ENCODE measurements around the gene FAM107B. TPM values are rescaled to one million over a fixed set of nuclear protein-coding genes. Genes with fewer than 3 reads are reported as not detected.

FAM107B gene
- total and polyA plus RNA-seq, 2 of the 4 experiments (the other 2 are of a cell fraction), result 26.4 to 27.1 TPM

DNA sequence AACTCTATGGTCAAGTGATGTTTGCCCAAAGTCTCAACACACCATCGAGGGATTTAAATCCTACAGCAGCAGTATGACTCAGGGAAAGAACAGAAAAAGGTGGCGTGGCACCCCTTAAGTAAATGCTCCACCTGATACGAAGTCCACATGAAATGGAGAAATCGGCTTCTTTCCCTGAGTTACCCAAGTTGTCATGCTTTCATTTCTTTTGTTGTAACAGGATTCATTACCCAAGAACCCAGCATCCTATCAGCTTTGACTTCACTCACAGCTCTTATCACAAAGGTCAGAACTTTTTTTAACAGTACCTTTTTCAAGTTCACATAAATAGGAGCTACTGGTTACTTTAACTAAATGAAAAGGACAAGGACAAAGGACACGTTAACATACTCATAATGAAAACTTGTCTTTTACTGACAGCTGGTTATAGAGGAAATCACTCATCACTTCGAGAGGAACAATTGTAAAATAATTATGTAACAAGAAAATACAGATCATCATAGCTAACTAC, 224.2 kb downstream of the FAM107B start:
- peaks cover 44 to 81% of the 10 kb centered on the region in 2 experiments for H3K79me1 ChIP-seq (ENCODE audit: low read depth in 1 of 2, low read length in 2 of 2)
- no peaks in the 10 kb centered on the region for H3K9me3 ChIP-seq (ENCODE audit: control insufficient read depth, insufficient read depth, low read length)
- H2BK5ac ChIP-seq (ENCODE audit: low read depth, low read length, poor library complexity, severe bottlenecking), result no peak overlapping the region
- peaks cover 13% of the 10 kb centered on the region for H3K36me3 ChIP-seq (ENCODE audit: control insufficient read depth, insufficient read depth, low read length)
- no peak overlapping the region for H3K27ac ChIP-seq (ENCODE audit: insufficient read depth, low read length)
- peaks cover 26% of the 10 kb centered on the region for H3K4me1 ChIP-seq (ENCODE audit: control insufficient read depth, insufficient read depth, low read length)
- 0 out of 2 replicates have a peak overlapping the region, but pooled peaks have one; percentile 5 for H2BK120ac ChIP-seq (ENCODE audit: low read depth, low read length)
- no peak overlapping the region for H3K9ac ChIP-seq (ENCODE audit: low read depth, low read length)
- H4K5ac ChIP-seq (ENCODE audit: low read depth, low read length), result no peak overlapping the region
- ChIA-PET CTCF (interaction anchor here (2.0 kb wide), 1 partner anchor 14 kb away, joined by 8 read pairs; no protein-coding TSS in a partner anchor), POLR2A (ENCODE audit: unreplicated experiment) (interaction anchor here (0.6 kb wide), 1 partner anchor 12 kb away, joined by 3 read pairs; no protein-coding TSS in a partner anchor)
- H2BK15ac ChIP-seq (ENCODE audit: low read depth, low read length), result no peak overlapping the region
- intact Hi-C loops (cut with micrococcal nuclease), result no loop called here
- no peak overlapping the region for H3K18ac ChIP-seq (ENCODE audit: low read depth, low read length)
- no TSS peak for BruUV-seq (replicated peaks)
- H3K4ac ChIP-seq (ENCODE audit: low read depth, low read length), result no peak overlapping the region
- H3K4me2 ChIP-seq (ENCODE audit: low read depth, low read length), result no peak overlapping the region
- H4K8ac ChIP-seq (ENCODE audit: low read depth in 2 of 2, low read length in 2 of 2), result no peak overlapping the region
- TF ChIP-seq, protein P1, sequence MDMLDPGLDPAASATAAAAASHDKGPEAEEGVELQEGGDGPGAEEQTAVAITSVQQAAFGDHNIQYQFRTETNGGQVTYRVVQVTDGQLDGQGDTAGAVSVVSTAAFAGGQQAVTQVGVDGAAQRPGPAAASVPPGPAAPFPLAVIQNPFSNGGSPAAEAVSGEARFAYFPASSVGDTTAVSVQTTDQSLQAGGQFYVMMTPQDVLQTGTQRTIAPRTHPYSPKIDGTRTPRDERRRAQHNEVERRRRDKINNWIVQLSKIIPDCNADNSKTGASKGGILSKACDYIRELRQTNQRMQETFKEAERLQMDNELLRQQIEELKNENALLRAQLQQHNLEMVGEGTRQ (IDR thresholded peaks at IDR 0.05; ENCODE audit: low read depth, low read length), result no peak
- TF ChIP-seq CTCF (conservative IDR thresholded peaks at IDR 0.05; ENCODE audit: low read depth, low read length) (no peak), NFE2L2 (IDR thresholded peaks at IDR 0.05; ENCODE audit: low read depth, low read length) (no peak), CHD1 (IDR thresholded peaks at IDR 0.05; ENCODE audit: low read depth, low read length) (no peak), RAD21 (IDR thresholded peaks at IDR 0.05; ENCODE audit: low read length) (no peak), RFX5 (IDR thresholded peaks at IDR 0.05; ENCODE audit: low read depth, low read length) (no peak), MXI1 (IDR thresholded peaks at IDR 0.05; ENCODE audit: borderline replicate concordance, low read depth, low read length) (no peak), MAFK (IDR thresholded peaks at IDR 0.05; ENCODE audit: low read depth, low read length) (no peak), CEBPB (IDR thresholded peaks at IDR 0.05; ENCODE audit: low read depth, low read length) (no peak), SMC3 (IDR thresholded peaks at IDR 0.05; ENCODE audit: low read depth, low read length) (no peak), BHLHE40 (IDR thresholded peaks at IDR 0.05; ENCODE audit: low read depth, low read length) (no peak), MAZ (IDR thresholded peaks at IDR 0.05; ENCODE audit: borderline replicate concordance, low read depth, low read length) (no peak), RCOR1 (IDR thresholded peaks at IDR 0.05; ENCODE audit: insufficient replicate concordance, low read length) (no peak), FOS (IDR thresholded peaks at IDR 0.05; ENCODE audit: low read depth, low read length) (no peak), POLR2A (IDR thresholded peaks at IDR 0.05; ENCODE audit: low read depth, low read length) (no peak)
- TF ChIP-seq, protein P2, sequence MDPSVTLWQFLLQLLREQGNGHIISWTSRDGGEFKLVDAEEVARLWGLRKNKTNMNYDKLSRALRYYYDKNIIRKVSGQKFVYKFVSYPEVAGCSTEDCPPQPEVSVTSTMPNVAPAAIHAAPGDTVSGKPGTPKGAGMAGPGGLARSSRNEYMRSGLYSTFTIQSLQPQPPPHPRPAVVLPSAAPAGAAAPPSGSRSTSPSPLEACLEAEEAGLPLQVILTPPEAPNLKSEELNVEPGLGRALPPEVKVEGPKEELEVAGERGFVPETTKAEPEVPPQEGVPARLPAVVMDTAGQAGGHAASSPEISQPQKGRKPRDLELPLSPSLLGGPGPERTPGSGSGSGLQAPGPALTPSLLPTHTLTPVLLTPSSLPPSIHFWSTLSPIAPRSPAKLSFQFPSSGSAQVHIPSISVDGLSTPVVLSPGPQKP (IDR thresholded peaks at IDR 0.05; ENCODE audit: borderline replicate concordance, low read depth, low read length), result no peak
- H3K23ac ChIP-seq (ENCODE audit: low read depth, low read length), result no peak overlapping the region; the same call in 1 of the 2 replicates
- in situ Hi-C loops (cut with MboI; ENCODE audit: low sequenced_read_pairs), result no loop called here
- H3K27me3 ChIP-seq (ENCODE audit: control insufficient read depth, insufficient read depth, low read length), result no peaks in the 10 kb centered on the region
- H4K20me1 ChIP-seq (ENCODE audit: insufficient read depth, low read length), result peaks cover 58% of the 10 kb centered on the region
- H3K4me3 ChIP-seq (ENCODE audit: insufficient read depth, low read depth, low read length), result no peak overlapping the region
- H3K56ac ChIP-seq (ENCODE audit: extremely low read depth, insufficient read depth, low read length), result no peak overlapping the region
- H2AK5ac ChIP-seq (ENCODE audit: low read depth, low read length), result no peak overlapping the region
- WGBS, 2 experiments (ENCODE audit: extremely low coverage in 2 of 2, insufficient read length in 1 of 2), result 100% methylated on average over 2 of the region's 6 CpGs; no CpG with 5 or more reads in 1 of the 2 experiments
- H3K9me1 ChIP-seq (ENCODE audit: insufficient read depth, low read length), result peaks cover 35% of the 10 kb centered on the region
- DNase-seq (no peak), ATAC-seq (ENCODE audit: low read depth) (no peak)
- no peak overlapping the region for H4K91ac ChIP-seq (ENCODE audit: insufficient read depth, low read depth, low read length)
- no peak overlapping the region for H3K14ac ChIP-seq (replicated peaks; ENCODE audit: low read depth, low read length)
- dilution Hi-C loops (cut with HindIII; ENCODE audit: low sequenced_read_pairs, unreplicated experiment), result no loop called here
- no peak overlapping the region for H2AK9ac ChIP-seq (replicated peaks; ENCODE audit: low read depth, low read length, poor library complexity)
- H2BK20ac ChIP-seq (ENCODE audit: low read depth, low read length), result no peak overlapping the region
- no peak overlapping the region for H2AFZ ChIP-seq (replicated peaks; ENCODE audit: low read length, poor library complexity)

All from IMR-90 (cell line).